GM12873 (cell line): ENCODE data around the gene PTPRD.

ENCODE experiments used
- TF ChIP-seq, protein P1 (sequence below): IDR thresholded peaks from 2 replicates; pipeline ENCODE4 v1.5.1; 2012; ENCODE audit warnings: low read depth, mild to moderate bottlenecking, moderate library complexity, low read length, control low read depth; ENCODE audit not compliant: insufficient read depth; ENCODE audit errors: missing control alignments

Gene PTPRD

DNA sequence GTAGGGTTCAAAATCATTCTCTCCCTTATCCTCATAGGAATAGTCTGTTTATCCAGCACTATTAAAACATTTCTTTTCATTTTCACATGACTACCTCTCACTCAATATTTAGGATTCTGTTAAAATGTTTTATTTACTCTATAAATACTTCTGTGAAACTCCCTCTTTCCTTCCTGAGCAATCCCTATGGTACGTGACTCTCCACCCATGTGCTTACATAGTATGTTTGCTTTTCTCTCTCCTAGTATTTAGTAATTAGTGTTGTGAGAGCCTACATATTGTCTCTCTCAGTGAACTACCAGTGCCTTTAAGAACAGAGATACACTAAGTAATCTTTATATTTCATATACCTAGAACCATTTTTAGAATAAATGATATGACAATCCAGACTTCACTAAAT lies 46.0 kb downstream of the PTPRD start:
- TF ChIP-seq, protein P1, sequence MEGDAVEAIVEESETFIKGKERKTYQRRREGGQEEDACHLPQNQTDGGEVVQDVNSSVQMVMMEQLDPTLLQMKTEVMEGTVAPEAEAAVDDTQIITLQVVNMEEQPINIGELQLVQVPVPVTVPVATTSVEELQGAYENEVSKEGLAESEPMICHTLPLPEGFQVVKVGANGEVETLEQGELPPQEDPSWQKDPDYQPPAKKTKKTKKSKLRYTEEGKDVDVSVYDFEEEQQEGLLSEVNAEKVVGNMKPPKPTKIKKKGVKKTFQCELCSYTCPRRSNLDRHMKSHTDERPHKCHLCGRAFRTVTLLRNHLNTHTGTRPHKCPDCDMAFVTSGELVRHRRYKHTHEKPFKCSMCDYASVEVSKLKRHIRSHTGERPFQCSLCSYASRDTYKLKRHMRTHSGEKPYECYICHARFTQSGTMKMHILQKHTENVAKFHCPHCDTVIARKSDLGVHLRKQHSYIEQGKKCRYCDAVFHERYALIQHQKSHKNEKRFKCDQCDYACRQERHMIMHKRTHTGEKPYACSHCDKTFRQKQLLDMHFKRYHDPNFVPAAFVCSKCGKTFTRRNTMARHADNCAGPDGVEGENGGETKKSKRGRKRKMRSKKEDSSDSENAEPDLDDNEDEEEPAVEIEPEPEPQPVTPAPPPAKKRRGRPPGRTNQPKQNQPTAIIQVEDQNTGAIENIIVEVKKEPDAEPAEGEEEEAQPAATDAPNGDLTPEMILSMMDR, result no peak

DNA sequence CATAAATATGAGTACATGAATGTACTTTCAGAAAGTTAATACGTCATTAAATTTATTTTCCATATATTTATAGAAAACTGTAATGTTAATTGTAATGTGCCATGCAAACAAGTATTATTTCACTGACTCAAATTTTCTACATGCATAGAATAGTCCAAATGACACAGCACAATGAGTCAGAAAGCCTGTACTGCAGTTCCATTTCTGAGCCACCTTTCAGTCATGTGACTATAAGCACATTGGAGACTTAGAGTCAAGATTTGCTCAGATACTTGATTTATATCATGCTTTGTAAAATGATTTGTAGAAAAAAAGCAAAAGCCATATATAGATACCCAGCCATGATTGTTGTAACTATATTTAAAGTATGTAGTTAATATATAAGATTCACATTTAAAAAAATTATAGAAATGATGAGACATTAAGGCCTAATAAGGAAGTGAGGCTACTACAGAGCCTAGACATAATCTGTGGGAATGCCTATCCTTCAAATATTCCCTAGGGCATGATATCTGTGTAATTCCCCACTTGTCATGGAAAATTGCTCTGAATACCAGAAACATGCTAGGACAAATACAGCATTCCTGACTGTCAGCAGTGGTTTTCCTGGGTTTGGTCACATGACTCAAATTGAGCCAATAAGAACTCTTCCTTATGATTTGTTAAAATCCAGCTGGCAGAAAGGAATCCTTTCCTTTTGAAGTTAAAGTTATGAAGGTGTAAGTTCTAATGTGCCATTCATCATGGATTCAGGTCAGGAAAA lies 50.0 kb downstream of the PTPRD start:
- TF ChIP-seq, protein P1, result no peak

DNA sequence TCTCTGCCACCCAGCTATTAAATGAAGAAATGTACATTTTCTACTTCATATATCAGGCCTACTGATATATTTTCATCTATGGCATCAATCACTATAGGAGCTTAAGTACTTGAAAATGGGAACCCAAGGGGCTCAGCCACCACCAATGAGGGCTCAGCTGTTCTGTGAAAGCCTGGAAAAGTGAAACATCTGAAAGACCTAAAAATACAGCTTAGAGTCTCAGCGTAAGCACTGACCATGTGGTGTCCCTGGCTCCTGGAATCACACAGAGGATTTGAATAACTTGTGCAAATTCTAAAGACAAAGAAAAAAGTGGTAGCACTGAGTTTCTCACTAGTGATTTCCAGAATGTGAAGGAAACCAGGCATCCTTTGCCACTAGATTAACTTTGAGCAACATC lies 64.5 kb downstream of the PTPRD start:
- TF ChIP-seq, protein P1, result no peak

DNA sequence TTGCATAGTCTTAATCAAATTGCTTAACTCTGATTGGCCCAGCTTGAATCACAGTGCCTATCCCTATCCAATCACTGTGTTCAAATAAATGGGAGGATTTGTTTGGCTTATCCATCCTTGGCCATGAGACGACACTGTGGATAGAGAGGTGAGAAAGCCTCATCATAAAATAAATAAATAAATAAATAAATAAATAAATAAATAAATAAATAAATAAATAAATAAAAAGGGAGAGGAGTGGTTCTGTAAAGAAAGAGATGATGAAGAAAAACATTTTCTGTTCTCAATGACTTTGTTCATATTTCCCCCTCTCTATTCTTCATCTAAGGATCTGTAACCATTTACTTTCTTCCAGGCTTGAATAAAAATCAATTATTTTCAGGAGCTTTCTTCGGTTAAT lies 74.7 kb downstream of the PTPRD start:
- TF ChIP-seq, protein P1, result no peak

DNA sequence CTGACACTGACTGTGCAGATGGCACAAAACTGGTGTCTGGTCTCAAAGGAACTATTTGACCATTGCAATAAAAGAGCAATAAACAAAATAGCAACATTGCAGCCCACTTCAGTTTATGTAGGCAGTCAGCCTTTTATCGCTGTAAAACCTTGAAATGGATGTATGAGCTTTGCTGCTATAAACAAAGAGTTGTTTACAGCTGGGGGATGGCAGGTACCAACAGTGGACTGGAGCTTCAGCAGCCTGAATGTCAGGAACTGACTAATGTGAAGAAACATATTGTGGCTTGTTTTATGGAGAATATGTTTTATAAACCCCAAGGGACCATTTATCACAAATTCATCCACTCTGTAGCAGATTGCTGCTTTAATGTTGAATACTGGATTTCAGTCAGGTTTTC lies 78.0 kb downstream of the PTPRD start:
- TF ChIP-seq, protein P1, result no peak

DNA sequence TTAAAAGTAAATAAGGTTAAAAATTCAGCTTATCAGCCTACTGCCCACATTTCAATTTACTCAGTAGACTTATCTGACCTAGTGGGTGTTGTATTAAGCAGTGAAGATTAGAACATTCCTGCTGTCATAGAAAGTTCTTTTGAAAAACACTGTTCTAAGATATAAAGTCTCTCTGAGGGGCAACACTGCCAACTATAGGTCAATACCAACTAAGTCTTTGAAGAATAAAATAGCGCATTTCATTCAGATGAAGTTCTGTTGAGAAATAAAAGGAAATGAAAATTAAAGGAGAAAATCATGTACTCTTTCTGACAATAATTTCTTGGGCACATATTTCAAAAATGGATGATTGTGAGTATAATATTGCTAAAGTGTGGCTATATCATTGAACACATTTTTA lies 86.8 kb downstream of the PTPRD start:
- TF ChIP-seq, protein P1, result no peak

DNA sequence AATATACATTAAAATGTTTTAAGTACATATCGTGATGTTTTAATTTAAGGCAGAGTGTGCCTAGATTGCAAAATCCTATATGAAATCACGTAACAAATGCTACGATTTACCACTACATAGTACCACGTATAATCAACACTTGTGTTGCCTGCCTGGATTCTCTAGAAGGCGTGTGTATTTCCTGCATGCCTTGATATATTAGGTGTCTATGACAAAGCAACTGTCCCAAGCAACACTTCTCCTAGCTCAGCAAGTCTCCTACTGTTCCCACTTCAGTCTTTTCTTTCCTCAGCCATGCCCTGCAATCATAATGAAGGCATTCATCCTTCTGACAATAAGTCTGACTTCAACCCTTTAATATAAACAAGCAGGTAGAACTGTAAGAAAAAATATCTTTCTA lies 89.6 kb downstream of the PTPRD start:
- TF ChIP-seq, protein P1, result no peak
